GM21526 (cell line): ENCODE results near the gene SCAI.
"Not testable (repeated sequence)": the region's sequence is repeated elsewhere in the genome, so short reads cannot be mapped to it uniquely, and the experiment has no call there.

Source experiments
- ATAC-seq: cut with Tn5 transposase; IDR thresholded peaks from one replicate; pipeline ENCODE4 v1.9.1; 2021; ENCODE audit warnings: moderate library complexity; ENCODE audit not compliant: unreplicated experiment, low FRiP score

The SCAI gene

DNA sequence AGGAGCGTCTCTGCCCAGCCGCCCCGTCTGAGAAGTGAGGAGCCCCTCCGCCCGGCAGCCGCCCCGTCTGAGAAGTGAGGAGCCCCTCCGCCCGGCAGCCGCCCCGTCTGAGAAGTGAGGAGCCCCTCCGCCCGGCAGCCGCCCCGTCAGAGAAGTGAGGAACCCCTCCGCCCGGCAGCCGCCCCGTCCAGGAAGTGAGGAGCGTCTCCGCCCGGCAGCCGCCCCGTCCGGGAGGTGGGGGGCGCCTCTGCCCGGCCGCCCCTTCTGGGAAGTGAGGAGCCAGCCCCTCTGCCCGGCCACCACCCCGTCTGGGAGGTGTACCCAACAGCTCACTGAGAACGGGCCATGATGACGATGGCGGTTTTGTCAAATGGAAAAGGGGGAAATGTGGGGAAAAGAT, 34.8 kb downstream of the SCAI start:
- ATAC-seq = not testable (repeated sequence)

DNA sequence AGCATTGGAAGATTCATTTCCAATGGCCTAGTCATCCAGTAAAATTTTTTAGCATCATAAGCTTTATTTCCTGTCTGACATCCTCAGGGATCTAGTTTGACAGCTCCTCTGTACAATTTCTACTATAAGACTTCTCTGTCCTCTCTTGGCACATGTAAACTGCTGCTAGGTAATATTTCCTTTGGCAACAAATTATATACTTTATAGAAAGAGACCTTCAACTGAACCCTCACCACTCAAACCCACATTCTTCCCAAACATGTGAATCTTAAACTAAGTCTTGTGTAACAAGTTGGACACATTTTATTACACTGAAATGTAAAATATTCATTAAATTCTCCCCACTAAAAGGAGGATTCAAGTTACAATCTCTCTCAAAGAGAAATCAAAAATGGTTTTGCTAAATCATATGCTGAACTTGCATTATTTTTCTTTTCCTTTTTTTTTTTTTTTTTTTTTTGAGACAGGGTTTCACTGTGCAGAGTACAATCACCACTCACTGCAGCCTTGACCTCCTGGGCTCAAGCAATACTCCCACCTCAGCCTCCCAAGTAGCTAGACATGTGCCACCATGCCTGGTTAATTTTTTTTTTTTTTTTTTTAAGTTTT, 36.9 kb downstream of the SCAI start:
- ATAC-seq = no peak

DNA sequence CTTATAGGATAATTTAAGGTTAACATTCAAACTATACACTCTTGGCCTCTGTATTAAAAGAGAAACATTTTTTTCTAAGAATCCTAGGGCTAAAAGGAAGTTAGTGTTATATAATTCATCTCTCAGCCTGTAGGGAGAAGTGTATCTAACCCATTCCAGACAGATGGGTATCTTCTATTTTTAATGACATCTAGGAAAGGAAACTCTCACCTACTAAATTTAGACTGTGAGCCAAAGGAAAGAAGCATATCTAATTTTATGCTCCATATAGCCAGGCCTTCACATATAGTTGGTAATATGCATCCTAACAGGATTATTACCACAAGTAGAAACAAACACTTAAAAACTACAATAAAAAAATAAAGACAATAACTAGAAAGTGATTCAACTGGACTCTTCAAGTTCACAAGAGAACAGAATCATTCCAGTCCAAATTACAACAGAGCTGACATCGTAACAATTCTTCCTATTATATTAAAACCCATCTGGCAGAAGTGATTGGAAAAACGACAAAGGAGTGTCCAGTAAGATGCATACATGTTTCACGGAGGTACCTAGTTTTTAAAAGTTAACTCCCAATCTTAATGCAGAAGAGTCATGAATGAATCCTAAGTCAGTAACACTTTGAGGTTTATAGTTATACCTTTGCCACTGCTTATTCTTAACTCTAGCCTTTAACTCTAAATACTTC, 39.4 kb downstream of the SCAI start:
- ATAC-seq = no peak

DNA sequence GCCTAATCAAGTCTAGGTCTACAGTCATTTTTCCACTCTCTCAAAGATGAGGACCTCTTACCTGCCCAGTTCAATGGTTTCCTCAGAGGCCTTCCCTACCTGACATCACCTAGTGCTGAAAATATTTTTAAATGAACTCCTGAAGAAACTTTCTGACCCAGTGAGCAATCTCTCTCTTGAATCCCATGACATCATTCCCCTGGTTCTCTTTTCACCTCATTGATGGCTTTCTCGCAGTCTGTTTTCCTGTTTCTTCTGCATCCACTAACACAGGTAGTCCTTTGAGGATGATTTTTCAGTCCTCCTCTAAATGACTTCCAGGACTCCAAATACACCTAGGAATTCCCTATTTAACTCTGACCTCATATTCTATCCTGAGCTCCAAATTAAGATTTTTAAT, 40.3 kb downstream of the SCAI start:
- no peak for ATAC-seq

DNA sequence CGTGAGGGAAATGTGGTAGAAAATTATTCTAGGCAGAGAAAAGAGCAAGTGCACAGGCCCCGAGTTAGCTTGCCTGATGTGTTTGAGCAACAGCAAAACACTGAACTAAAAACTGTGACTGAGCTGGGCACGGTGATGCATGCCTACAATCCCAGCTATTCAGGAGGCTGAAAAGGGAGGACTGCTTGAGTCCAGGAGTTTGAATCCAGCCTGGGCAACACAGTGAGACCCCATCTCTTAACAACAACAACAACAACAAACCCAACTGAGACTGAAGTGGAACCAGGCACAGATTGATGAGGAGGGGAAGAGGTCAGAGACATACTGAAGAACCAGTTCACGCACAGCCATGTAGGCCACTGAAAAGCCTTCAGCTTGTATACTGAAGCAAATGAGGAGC, 42.5 kb downstream of the SCAI start:
- ATAC-seq = no peak

DNA sequence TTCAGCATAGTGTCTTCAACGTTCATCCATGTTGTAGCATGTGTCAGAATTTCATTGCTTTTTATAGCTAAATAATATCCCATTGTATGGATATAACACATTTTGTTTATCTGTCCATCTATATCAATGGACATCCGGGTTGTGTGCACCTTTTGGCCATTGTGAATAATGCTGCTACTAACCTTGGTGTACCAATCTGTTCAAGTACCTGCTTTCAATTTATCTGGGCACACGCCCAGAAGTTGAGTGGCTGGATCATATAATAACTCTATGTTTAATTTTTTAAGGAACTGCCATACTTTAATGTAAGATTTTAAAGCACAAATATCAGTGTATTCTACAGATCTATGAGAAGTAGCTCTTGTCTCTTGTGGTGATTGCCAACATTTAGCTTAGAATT, 43.5 kb downstream of the SCAI start:
- ATAC-seq = no peak

DNA sequence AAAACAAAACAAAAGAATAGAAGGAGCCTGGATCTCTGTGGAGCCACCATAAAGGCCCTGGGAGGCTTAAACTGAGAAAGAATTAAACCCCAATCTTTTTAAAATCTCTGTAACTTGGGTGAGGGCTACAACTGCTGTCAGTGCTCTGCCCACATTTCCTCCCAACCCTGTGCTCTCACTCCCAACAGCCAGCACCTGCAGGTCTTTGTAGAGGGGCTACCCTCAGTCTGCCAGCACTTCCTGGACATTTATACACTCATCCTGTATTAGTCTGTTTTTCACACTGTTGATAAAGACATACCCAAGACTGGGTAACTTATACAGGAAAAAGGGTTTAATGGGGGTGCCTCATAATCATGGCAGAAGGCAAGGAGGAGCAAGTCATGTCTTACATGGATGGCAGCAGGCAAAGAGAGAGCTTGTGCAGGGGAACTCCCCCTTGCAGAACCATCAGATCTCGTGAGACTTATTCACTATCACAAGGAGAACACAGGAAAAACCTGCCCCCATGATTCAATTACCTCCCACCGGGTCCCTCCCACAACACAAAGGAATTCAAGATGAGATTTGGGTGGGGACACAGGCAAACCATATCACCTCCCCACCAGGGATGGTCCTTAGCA, 47.4 kb downstream of the SCAI start:
- no peak for ATAC-seq

DNA sequence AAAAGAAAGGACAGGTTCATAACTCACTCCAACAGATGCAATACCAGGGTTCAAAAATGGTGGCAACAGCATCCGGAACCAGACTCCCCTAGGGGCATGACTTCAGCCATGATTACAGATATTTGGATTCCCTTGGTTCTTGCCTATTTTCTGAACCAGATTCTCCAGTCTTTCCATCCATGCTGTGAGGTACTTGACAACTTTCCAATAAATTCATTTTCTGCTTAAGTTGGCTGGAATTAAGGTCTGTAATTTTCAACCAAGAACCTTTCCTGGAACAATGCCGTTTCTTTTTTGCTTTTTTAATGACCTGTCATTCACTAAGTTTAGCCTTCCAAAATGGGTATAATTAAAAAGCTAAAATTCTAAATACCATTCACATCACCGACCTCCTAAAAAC, 52.2 kb downstream of the SCAI start:
- no peak for ATAC-seq

DNA sequence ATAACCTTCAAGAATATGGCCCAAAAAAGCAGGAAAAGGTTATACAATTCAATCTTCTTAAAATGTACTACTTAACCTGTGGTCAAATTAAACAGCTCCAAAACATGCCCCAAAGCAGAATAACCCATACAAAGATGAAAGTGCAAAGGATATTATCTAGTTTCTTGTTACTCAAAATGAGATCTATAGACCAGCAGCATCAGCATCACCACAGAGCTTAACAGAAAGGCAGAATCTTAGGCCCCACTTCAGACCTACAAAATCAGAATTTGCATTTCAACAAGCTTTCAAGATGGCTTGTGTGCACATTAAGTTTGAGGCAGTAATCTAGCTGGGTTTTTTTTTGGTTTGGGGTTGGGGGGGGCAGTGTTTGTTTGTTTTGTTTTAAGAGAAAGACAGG, 54.0 kb downstream of the SCAI start:
- no peak for ATAC-seq

DNA sequence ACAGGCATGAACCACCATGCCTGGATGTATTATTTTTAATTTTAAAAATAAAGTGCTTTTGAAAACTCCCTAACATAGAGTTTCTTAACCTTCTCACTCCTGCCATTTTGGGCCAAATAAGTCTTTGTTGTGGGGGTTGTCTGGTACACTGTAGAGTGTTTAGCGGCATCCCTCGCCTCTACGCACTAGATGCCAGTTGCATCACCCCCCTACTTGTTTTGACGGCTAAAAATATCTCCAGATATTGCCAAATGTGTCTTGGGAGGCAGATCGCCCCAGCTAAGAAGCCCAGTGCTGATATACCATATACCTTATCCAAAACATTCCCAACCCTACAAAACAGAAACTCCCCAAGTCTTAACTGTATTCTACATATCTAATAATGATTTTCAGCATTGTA, 54.6 kb downstream of the SCAI start:
- no peak for ATAC-seq

DNA sequence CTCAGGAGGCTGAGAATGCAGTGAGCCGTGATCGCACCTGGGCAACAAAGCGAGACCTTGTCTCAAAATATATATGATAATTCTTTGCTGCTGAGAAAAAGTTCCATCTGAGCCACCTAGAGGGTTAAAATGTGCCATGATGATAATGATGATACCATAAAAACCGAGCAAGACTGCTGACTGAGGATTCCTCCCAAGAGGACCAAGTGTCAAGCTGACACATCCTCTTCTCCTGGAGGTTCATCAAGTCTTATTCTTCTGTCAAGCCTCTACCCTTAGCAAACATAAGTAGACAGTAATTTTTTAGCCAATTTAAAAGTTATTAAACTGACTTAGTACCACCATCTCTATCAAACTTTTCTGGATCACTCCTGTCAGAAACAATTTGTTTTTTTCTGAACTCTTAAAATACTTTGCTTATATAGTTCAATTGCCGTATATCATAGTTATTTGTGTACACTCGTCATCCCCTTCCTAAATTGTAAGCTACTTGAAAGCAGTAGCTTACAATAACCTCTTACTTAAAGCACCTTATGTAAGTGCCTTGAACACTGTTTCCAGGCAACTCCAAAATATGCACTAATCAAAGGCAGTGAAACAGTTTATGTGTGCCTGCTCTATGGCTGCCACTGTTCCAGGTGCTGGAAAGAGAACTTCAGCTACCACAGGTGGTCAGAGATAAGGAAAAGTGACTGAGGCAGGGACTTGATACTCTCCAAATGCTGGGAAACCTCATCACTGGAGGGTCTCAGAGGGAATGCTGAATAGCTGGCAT, 57.4 kb downstream of the SCAI start:
- no peak for ATAC-seq

DNA sequence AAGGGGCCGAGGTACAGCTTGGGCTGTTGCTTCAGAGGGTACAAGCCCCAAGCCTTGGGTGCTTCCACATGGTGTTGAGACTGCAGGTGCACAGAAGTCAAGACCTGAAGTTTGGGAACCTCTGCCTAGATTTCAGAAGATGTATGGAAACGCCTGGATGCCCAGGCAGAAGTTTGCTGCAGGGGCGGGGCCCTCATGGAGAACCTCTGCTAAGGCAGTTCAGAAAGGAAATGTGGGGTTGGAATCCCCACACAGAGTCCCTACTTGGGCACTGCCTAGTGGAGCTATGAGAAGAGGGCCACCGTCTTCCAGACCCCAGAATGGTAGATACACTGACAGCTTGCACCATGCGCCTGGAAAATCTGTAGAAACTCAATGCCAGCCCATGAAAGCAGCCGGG, 61.1 kb downstream of the SCAI start:
- not testable (repeated sequence) for ATAC-seq

DNA sequence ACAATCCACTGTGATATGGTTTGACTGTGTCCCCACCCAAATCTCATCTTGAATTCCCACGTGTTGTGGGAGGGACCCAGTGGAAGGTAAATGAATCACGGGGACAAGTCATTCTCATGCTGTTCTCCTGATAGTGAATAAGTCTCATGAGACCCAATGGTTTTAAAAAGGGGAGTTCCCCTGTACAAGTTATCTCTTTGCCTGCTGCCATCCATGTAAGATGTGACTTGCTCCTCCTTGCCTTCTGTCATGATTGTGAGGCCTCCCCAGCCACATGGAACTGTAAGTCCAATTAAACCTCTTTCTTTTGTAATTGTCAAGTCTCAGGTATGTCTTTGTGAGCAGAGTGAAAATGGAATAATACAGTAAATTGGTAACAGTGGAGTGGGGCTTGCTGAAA, 62.5 kb downstream of the SCAI start:
- ATAC-seq = not testable (repeated sequence)

DNA sequence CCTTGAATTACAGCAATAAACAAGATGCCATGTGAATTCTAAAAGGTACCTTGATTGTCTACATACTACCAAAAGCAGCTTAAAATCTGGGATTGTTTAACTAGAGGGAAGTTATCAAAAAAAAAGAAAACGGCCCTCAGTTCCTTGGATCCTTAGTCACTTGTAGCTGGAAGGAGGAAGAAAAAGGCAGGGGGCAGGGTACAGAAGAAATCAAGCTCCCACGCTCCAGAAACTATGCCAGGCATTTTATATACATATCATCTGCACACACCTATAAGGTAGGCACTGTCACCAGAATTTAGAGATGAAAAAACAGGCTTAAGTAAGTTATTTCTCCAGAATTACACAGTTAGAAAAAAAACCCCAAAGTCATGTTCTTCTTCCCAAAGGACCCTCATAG, 63.4 kb downstream of the SCAI start:
- ATAC-seq = no peak

DNA sequence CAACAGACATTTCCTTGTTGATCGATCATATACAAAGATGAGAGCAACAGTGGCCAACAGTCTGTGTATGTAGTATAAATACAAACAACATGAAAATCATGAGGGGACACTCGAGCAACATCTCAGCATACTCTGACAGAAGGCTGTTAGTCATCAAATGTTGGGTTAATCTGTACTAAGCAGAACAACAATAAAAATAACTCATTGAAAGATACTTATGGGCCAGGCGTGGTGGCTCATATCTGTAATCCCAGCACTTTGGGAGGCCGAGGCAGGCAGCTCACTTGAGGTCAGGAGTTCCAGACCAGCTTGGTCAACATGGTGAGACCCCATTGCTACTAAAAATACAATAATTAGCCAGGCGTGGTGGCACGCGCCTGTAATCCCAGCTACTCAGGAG, 67.3 kb downstream of the SCAI start:
- ATAC-seq = no peak

DNA sequence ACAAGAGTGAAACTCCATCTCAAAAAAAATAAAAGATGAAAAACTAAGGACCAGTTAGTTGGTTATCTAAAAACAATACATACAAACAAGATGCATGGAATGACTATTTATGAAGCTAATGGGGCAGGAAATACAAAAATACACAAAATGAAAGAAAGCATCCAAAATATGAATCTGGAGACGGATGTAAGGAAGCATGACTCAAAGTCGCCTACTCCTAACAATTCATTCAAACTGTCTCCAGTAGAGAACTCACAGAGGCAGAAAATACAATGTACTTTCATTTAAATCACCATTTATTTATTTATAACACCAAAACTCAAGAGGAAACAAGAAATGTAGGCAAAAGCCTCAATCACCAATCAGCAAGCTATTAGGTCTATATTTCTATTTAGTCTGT, 68.4 kb downstream of the SCAI start:
- ATAC-seq = no peak

DNA sequence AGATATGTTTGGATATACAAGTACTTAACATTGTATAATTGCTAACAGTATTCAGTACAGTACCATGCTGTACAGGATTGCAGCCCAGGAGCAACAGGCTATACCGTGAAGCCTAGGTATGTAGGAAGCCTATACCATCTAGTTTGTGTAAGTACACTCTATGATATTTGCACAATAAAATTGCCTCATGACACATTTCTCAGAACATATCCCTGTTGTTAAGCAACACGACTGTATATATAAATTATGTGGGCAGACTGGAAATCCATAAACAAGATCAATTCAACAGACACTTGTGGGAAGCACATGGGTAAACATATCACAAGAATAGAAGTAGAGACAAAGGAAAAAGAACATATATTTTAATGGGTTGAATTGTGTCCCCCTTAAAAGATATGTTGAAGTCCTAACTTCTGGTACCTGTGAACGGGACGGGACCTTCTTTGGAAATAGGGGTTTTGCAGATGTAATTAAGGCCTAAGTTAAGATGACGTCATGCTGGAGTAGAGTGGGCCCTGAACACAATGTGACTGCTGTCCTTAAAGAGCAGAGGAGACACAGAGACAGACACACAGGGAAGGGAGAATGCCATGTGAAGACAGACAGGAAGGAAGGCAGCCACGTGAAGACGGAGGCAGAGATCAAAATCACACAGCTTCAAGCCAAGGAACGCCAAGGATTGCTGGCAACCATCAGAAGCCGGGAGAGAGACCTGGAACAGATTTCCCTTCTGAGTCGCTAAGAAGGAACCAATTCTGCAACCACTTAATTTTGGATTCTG, 76.3 kb downstream of the SCAI start:
- ATAC-seq = no peak

DNA sequence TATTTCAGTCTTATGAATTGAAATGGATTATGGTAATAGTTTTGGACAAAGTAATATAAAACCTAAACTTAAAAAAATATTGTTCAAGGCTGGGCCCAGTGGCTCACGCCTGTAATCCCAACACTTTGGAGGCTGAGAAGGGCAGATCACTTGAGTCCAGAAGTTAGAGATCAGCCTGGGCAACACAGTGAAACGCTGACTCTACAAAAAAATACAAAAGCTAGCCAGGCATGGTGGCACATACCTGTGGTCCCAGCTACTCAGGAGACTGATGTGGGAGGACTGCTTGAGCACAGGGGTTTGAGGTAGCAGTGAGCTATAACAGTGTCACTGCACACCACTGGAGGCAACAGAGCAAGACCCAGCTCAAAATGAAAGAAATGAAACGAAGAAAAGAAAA, 81.9 kb downstream of the SCAI start:
- ATAC-seq = no peak

DNA sequence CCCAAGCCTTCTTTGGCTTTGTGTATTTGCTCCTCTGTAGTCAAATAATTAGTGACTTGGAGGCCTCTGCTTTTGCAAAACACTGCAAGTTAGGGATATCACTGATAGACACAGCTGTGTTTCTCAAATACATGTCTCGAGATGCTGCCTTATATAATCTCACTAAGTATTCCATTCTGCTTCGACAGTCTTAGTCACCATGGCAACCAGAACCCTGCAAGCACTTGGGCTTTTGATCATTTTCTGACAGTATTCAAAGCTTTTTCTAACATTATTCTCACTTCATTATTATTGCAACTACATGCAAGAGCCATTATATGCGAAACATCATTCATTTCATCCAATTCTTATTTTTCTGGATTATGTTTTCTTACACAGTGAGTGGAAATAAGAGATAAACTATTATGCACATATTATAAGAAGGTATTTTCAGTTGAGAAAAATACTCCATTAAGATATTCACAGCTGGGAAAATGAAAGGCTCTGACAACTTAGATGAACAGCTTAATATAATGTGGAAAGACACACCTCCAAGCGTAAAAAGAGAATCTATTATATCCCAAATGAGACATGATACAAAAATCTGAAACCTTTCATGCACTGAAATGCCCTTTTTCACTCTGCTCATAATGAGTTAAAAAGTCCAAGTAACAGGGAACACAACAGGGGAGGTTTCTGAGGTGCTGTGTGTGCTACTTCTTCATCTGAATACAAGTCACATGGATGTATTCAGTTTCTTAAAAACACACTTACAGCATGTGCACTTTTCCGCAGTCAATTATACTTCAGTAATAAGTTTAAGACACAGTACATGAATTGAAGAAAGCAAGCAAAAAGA, 93.9 kb downstream of the SCAI start:
- no peak for ATAC-seq

DNA sequence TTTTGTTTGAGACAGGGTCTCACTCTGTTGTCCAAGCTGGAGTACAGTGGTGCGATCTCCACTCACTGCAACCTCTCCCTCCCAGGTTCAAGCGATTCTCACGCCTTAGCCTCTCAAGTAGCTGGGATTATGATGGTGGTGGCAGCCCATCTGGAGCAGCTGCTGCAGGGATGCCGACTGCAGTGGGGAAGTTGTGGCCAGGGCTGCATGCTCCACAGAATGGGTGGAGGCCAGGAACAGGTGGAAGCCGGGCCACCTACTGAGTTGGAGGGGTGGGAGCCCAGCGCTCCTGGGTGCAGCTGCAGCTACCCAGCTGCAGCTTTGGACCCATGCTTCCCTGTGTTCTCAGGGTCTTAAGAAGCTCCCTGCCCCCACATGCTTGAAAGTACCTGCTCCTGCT, 99.7 kb downstream of the SCAI start:
- ATAC-seq = no peak
